Measurements from ENCODE around the gene FAM185A.
"Not testable (repeated sequence)": the region's sequence is repeated elsewhere in the genome, so short reads cannot be mapped to it uniquely, and the experiment has no call there.

The FAM185A gene

GRCh38 chr7:102748605-102749444 lies at the start of gene FAM185A:
Gene FAM185A, plus strand, starts transcription at chr7:102748999. Its CDS starts 209 bp downstream, at chr7:102749208.
- Mint-ChIP-seq H3K4me1 (ENCODE audit: low read depth) (peaks cover 10% of the 10 kb centered on the region), H3K27ac (peak within 1 kb of the TSS; percentile 80), H3K4me3 (peak within 1 kb of the TSS; percentile 83)
- H3K36me3 Mint-ChIP-seq (ENCODE audit: low read depth); H3K27me3 Mint-ChIP-seq; H3K9me3 Mint-ChIP-seq: not testable (repeated sequence)
- intact Hi-C loops (cut with micrococcal nuclease), result loop anchor here (5.0 kb wide), 1 partner anchor 323 kb away; the partner anchor contains the start of gene FBXL13

DNA sequence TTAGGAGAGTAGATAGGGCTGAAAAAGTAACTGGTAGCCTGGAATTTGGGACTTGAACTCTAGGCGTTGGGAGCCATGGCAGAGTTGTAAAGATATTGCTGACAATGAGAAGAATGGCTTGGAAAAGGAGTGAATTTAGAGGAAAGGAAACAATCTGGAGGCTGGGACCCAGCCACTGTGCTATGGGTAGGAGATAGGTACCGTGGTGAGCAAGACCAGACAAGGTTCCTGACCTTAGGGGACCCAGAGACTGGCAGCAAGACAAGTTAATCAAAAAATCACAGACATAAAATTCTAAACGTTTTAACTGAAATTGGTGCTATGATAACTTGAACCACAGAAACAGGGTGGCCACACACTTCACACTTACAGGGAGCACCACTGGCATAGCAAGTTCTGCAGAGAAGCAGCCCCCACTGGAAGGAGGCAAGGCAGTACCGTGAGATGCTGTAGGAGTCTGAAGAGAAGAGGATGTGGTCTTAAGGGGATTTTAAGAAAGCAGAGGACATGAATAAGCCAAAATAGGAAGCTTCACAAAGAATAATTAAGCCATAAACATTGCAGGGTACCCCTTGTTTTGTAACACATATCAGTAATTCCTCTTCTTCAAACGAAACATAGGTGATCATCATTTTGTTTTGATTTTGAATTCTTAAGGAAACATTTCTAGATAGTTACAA lies 35.6 kb upstream of the FAM185A start:
- H3K36me3 Mint-ChIP-seq (ENCODE audit: low read depth); H3K9me3 Mint-ChIP-seq; H3K4me3 Mint-ChIP-seq; intact Hi-C loops (cut with micrococcal nuclease); H3K27me3 Mint-ChIP-seq: not testable (repeated sequence)
- Mint-ChIP-seq H3K27ac (peak overlapping the region; percentile 82), H3K4me1 (ENCODE audit: low read depth) (peaks cover 15% of the 10 kb centered on the region)

GRCh38 chr7:102713691-102714080 lies 35.1 kb upstream of the FAM185A start:
- H3K27me3 Mint-ChIP-seq; H3K36me3 Mint-ChIP-seq (ENCODE audit: low read depth); H3K4me3 Mint-ChIP-seq; intact Hi-C loops (cut with micrococcal nuclease); H3K9me3 Mint-ChIP-seq: not testable (repeated sequence)
- Mint-ChIP-seq H3K4me1 (ENCODE audit: low read depth) (peaks cover 19% of the 10 kb centered on the region), H3K27ac (peak overlapping the region; percentile 82)

DNA sequence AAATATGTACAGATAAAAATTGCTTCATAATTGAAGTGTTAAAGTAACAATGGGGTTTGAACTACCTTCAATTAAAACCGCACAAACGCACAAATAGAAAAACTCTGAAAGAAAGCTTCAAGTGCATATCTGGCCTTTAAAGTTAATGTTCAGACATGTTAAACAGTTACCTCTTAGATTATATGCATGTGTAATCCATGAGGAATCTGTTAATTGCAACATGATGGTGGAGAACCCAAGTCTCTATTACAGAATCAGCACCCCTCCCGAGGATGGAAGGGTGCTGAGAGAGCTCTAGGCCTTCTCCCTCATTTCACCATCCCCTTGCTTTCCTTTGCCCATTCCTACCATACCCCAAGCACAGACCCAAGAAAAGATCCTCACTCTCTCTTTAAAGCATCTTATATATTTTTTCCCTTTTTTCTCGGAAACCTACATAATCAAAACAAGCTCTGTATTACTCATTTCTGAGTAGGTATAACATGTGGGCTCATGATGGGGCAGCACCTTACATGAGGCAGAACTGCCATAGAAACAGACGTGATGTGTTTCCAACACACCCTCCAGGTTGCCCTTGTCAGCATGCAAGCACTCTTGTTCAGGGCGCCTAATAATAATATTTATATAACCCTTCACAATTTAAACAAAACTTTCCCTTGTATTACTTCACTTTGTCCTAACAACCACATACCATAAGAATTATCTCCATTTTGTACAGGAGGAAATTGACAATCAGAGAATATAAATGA lies 33.9 kb upstream of the FAM185A start:
- H3K4me3 Mint-ChIP-seq; H3K27me3 Mint-ChIP-seq; H3K36me3 Mint-ChIP-seq (ENCODE audit: low read depth); H3K27ac Mint-ChIP-seq; H3K9me3 Mint-ChIP-seq; intact Hi-C loops (cut with micrococcal nuclease): not testable (repeated sequence)
- H3K4me1 Mint-ChIP-seq (ENCODE audit: low read depth), result peaks cover 27% of the 10 kb centered on the region

- H3K9me3 Mint-ChIP-seq; H3K27ac Mint-ChIP-seq; intact Hi-C loops (cut with micrococcal nuclease); H3K4me3 Mint-ChIP-seq; H3K36me3 Mint-ChIP-seq (ENCODE audit: low read depth); H3K27me3 Mint-ChIP-seq: not testable (repeated sequence)
- peaks cover 27% of the 10 kb centered on the region for H3K4me1 Mint-ChIP-seq (ENCODE audit: low read depth)
These were observed 33.1 kb upstream of the FAM185A start for GRCh38 chr7:102715718-102716117.

DNA sequence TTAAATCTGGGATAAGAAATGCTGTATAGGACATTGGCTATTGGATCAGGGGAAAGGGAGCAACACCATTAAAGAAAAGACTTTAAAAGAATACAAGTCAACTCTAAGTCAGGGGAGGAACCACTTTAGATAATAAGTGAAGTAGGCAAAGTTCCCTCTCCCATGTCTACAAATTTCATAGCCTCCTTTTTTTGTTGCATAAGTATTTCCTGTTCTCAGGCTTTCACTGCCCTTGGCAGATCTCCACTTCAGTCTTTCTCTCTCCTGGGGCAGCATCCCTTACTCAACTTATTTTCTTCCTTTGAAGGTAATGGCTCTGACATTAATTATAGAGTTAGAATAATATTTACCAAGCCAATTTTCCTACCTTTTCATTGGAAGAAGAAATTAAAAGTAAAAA lies 30.3 kb upstream of the FAM185A start:
- H3K27ac Mint-ChIP-seq; H3K27me3 Mint-ChIP-seq; H3K36me3 Mint-ChIP-seq (ENCODE audit: low read depth); intact Hi-C loops (cut with micrococcal nuclease); H3K4me3 Mint-ChIP-seq; H3K9me3 Mint-ChIP-seq: not testable (repeated sequence)
- H3K4me1 Mint-ChIP-seq (ENCODE audit: low read depth), result peaks cover 18% of the 10 kb centered on the region

GRCh38 chr7:102726170-102726569 lies 22.6 kb upstream of the FAM185A start:
- H3K4me1 Mint-ChIP-seq (ENCODE audit: low read depth); H3K4me3 Mint-ChIP-seq; H3K27me3 Mint-ChIP-seq; intact Hi-C loops (cut with micrococcal nuclease); H3K27ac Mint-ChIP-seq; H3K36me3 Mint-ChIP-seq (ENCODE audit: low read depth): not testable (repeated sequence)
- peaks cover 10% of the 10 kb centered on the region for H3K9me3 Mint-ChIP-seq

- H3K27me3 Mint-ChIP-seq; H3K4me3 Mint-ChIP-seq; H3K27ac Mint-ChIP-seq; H3K4me1 Mint-ChIP-seq (ENCODE audit: low read depth); intact Hi-C loops (cut with micrococcal nuclease); H3K36me3 Mint-ChIP-seq (ENCODE audit: low read depth): not testable (repeated sequence)
- peaks cover 10% of the 10 kb centered on the region for H3K9me3 Mint-ChIP-seq
These were observed 19.1 kb upstream of the FAM185A start for GRCh38 chr7:102729670-102730069.

DNA sequence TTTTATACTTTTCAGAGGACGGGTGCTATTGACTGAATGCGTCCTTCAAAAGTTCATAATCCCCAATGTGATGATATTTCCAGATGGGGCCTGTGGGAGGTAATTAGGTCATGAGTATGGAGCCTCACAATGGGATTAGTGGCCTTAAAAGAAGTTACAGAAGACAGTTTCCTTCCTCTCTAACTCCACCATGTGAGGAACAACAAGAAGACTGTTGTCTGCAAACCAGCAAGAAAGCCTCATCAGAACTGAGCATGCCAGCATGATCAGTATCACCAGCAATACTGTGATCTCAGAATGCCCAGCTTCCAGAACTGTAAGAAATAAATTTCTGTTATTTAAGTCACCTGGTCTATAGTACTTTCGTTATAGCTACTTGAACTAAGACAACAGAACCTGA lies 18.4 kb upstream of the FAM185A start:
- H3K27me3 Mint-ChIP-seq; H3K27ac Mint-ChIP-seq; H3K36me3 Mint-ChIP-seq (ENCODE audit: low read depth); intact Hi-C loops (cut with micrococcal nuclease); H3K4me3 Mint-ChIP-seq; H3K4me1 Mint-ChIP-seq (ENCODE audit: low read depth): not testable (repeated sequence)
- peaks cover 10% of the 10 kb centered on the region for H3K9me3 Mint-ChIP-seq

DNA sequence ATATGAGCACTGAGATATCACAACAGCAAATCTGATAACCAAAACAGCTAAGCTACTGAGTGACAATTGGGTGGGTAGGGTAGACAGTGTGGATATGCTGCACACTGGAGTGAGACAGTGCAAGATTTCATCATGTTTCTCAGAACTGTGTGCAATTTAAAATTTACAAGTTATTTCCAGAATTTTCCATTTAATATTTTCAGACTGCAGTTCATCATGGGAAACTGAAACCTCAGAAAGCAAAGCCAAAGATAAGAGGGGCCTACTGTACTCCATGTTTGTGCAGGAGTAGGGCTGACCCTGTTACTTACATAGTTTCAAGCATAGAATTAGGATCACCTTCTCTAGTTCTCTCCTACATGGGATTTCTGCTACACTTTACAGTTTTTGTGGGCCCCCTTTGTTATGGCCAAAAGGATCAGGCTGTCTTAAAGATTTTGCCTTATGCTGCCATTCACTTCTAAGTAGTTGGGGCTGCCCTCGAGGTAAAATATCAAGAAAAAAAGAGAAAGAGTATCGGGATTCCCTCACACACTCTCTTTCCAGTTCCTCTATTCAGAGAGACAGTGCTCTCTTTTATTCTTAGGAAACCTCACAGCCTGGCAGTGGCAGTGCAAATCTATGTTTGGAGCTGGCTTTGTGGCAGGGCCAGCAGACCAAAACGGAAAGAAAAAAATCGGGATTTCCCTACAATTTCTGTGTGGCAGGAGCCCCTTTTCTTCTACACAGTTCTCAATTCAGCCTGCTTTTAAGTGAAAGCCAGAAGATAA lies 6.6 kb upstream of the FAM185A start:
- H3K27me3 Mint-ChIP-seq; H3K36me3 Mint-ChIP-seq (ENCODE audit: low read depth); H3K4me1 Mint-ChIP-seq (ENCODE audit: low read depth); H3K4me3 Mint-ChIP-seq; H3K27ac Mint-ChIP-seq; H3K9me3 Mint-ChIP-seq; intact Hi-C loops (cut with micrococcal nuclease): not testable (repeated sequence)

DNA sequence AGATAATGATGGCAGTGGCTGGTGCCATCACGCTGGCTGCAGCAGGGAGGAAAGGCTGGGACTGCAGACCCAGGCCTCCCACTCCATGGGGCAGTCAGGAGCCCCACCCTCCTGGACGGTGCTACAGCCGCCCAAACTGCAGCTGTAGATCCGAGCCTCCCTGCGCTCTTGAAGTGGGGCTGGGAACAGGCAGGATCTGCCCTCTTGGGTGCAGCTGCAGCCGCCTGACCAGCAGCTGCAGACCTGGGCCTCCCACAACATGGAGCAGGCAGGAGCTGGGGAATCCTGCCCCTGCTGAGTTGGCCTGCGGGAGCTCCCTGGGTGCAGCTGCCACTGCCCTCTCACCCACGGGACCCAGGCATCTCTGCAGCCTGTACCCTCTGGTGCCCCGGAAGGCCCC lies 4.9 kb upstream of the FAM185A start:
- H3K27me3 Mint-ChIP-seq; H3K36me3 Mint-ChIP-seq (ENCODE audit: low read depth); intact Hi-C loops (cut with micrococcal nuclease); H3K9me3 Mint-ChIP-seq; H3K4me3 Mint-ChIP-seq; H3K27ac Mint-ChIP-seq: not testable (repeated sequence)
- peaks cover 10% of the 10 kb centered on the region for H3K4me1 Mint-ChIP-seq (ENCODE audit: low read depth)

- not testable (repeated sequence) for H3K36me3 Mint-ChIP-seq (ENCODE audit: low read depth)
These were observed 3.1 kb upstream of the FAM185A start for GRCh38 chr7:102745494-102746288.

GRCh38 chr7:102749445-102749786 lies 617 bp downstream of the FAM185A start:
- H3K27ac Mint-ChIP-seq, result peak overlapping the region; percentile 80

More at GRCh38 chr7:102745494-102746288, 3.1 kb upstream of the FAM185A start:
- H3K27me3 Mint-ChIP-seq, H3K4me3 Mint-ChIP-seq, H3K27ac Mint-ChIP-seq, H3K9me3 Mint-ChIP-seq: not testable (repeated sequence)
- peaks cover 10% of the 10 kb centered on the region for H3K4me1 Mint-ChIP-seq (ENCODE audit: low read depth)
- intact Hi-C loops (cut with micrococcal nuclease), result loop anchor here (5.0 kb wide), 1 partner anchor 327 kb away; the partner anchor contains the start of gene FBXL13

More at GRCh38 chr7:102749445-102749786, 617 bp downstream of the FAM185A start:
- H3K4me1 Mint-ChIP-seq (ENCODE audit: low read depth), result peaks cover 10% of the 10 kb centered on the region
- H3K36me3 Mint-ChIP-seq (ENCODE audit: low read depth); H3K9me3 Mint-ChIP-seq; H3K27me3 Mint-ChIP-seq: not testable (repeated sequence)
- intact Hi-C loops (cut with micrococcal nuclease), result loop anchor here (5.0 kb wide), 1 partner anchor 323 kb away; the partner anchor contains the start of gene FBXL13
- peak overlapping the region; percentile 83 for H3K4me3 Mint-ChIP-seq

All from dendritic cell treated with granulocyte-macrophage colony-stimulating factor and Interleukin-4, amounts not matched to agents 40 ng/mL and 50 ng/mL, for 4 days (primary cell).